Smooth muscle cell of the pulmonary artery (primary cell): Measurements from ENCODE around the gene SLC41A3. TPM values are rescaled to one million over a fixed set of nuclear protein-coding genes. Genes with fewer than 3 reads are reported as not detected.

Experiments
- total RNA-seq: library from RNA; depleted of rRNA; stranded (reverse); fragments of >200 nt; gene quantifications from 2 replicates; pipeline ENCODE4 v1.2.3, GENCODE V29; 2014

Gene SLC41A3
- 61.8 and 93.5 TPM in 2 replicates for total RNA-seq

DNA sequence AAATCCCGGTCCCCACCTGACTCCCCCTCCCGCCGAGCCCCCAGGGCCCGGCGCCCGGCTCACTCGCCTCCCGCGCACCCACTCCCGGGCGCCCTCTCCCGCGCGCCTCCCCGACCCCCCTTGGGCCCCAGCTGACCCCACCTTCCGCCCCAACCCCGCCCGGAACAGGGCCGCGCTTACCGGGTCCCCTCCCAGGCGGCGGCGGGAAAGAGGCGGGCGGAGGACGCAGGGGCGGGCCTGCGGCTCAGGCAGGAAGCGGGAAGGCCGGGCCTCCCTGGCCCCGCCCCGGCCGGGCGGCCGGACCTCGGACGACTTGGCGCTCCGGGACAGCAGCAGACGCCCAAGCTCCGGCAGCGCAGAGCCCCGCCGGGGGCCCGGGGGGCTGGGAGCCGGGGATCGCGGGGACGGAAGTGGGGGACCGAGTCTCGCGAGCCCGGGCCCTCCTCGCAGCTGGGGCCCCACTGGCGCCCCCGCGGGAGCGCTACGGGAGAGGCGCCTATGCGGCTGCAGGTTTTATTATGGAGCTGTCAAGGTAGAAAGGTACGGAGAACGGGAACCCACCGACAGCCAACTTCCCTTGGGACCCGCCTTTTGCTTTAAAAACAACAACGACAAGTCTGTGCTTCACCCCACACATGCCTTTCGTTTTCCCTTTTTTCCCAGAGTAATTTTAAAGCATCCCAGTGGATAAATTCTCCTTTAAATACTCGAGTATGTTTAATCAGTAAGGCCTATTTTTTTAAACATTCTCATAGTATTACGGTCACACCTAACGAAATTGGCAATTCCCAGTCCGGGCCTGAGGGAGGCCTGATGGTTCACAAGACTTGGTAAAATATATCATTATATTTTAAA lies at the start of gene SLC41A3:
TSS of gene SLC41A3 (minus strand) at position 212 of the 855 bp plus-strand sequence. CDS start 15,905 bp downstream, outside the sequence.

GRCh38 chr3:125968701-125969592 lies 115.0 kb downstream of the SLC41A3 start, which contains the start of gene ROPN1B:
Gene ROPN1B (plus strand): TSS chr3:125969178. CDS start chr3:125972055, 2,877 bp downstream.

Other genes starting within 250 kb of the SLC41A3 start
- gene ROPN1B, start 114.9 kb downstream of the SLC41A3 start, total RNA-seq = not detected in 2 replicates
- 0.07 and 0.96 TPM in 2 replicates for gene ALDH1L1, start 96.5 kb upstream of the SLC41A3 start, total RNA-seq